HL-60/S4 treated with phorbol 12-myristate 13-acetate at 8.2 ng/mL for 4 days and 3 days (cell line): ENCODE measurements around the gene KRTAP2-2.
"Not testable (repeated sequence)": the region's sequence is repeated elsewhere in the genome, so short reads cannot be mapped to it uniquely, and the experiment has no call there.

Experiments
- in situ Hi-C: fragments of 300-500 bp; cut with MboI; formaldehyde crosslinking; loops from 2 replicates; pipeline ENCODE4 v1.15.0; 2022; ENCODE audit warnings: low sequenced_read_pairs

Gene KRTAP2-2

GRCh38 chr17:41055130-41055529 lies at the start of gene KRTAP2-2:
KRTAP2-2 (minus strand) TSS chr17:41055230; CDS start chr17:41055211, 19 bp downstream.
- in situ Hi-C loops, result not testable (repeated sequence)

- in situ Hi-C loops, result not testable (repeated sequence)
Measured at GRCh38 chr17:41104386-41105038, 49.5 kb upstream of the KRTAP2-2 start.

GRCh38 chr17:41103896-41104295 lies 48.9 kb upstream of the KRTAP2-2 start:
- in situ Hi-C loops, result no loop called here

- in situ Hi-C loops, result no loop called here
Measured at GRCh38 chr17:41101586-41102259, 46.7 kb upstream of the KRTAP2-2 start, which contains the start of gene KRTAP4-16. KRTAP4-16 (minus strand) TSS chr17:41102209; CDS start chr17:41102209, 0 bp downstream.

GRCh38 chr17:41099682-41100480 lies 44.9 kb upstream of the KRTAP2-2 start:
- in situ Hi-C loops, result not testable (repeated sequence)

- in situ Hi-C loops, result no loop called here
Measured at GRCh38 chr17:41098481-41098880, 43.5 kb upstream of the KRTAP2-2 start.

GRCh38 chr17:41098042-41098441 lies 43.0 kb upstream of the KRTAP2-2 start, which contains the start of gene KRTAP4-8:
KRTAP4-8 (minus strand) TSS chr17:41098142; CDS start chr17:41098084, 58 bp downstream.
- in situ Hi-C loops, result no loop called here

GRCh38 chr17:41096055-41096454 lies 41.0 kb upstream of the KRTAP2-2 start:
- in situ Hi-C loops, result no loop called here

- in situ Hi-C loops, result not testable (repeated sequence)
Measured at GRCh38 chr17:41088760-41089352, 33.8 kb upstream of the KRTAP2-2 start.

- in situ Hi-C loops, result not testable (repeated sequence)
Measured at GRCh38 chr17:41084100-41084856, 29.2 kb upstream of the KRTAP2-2 start, which contains the start of gene KRTAP4-7. KRTAP4-7 (plus strand) TSS chr17:41084150; CDS start chr17:41084207, 57 bp downstream.

GRCh38 chr17:41083427-41083826 lies 28.4 kb upstream of the KRTAP2-2 start:
- in situ Hi-C loops, result not testable (repeated sequence)

- in situ Hi-C loops, result no loop called here
Measured at GRCh38 chr17:41082626-41083025, 27.6 kb upstream of the KRTAP2-2 start.

- in situ Hi-C loops, result no loop called here
Measured at GRCh38 chr17:41076788-41077187, 21.8 kb upstream of the KRTAP2-2 start.

- in situ Hi-C loops, result no loop called here
Measured at GRCh38 chr17:41073676-41074075, 18.6 kb upstream of the KRTAP2-2 start.

- in situ Hi-C loops, result no loop called here
Measured at GRCh38 chr17:41071606-41072360, 16.8 kb upstream of the KRTAP2-2 start.

- in situ Hi-C loops, result no loop called here
Measured at GRCh38 chr17:41069031-41069430, 14.0 kb upstream of the KRTAP2-2 start.

- in situ Hi-C loops, result no loop called here
Measured at GRCh38 chr17:41067281-41067680, 12.3 kb upstream of the KRTAP2-2 start.

GRCh38 chr17:41065829-41066624 lies 11.0 kb upstream of the KRTAP2-2 start, which contains the start of gene KRTAP2-4:
KRTAP2-4 (minus strand) TSS chr17:41065879; CDS start chr17:41065845, 34 bp downstream.
- in situ Hi-C loops, result no loop called here
